ENCODE measurements around the gene DBNL.

DNA sequence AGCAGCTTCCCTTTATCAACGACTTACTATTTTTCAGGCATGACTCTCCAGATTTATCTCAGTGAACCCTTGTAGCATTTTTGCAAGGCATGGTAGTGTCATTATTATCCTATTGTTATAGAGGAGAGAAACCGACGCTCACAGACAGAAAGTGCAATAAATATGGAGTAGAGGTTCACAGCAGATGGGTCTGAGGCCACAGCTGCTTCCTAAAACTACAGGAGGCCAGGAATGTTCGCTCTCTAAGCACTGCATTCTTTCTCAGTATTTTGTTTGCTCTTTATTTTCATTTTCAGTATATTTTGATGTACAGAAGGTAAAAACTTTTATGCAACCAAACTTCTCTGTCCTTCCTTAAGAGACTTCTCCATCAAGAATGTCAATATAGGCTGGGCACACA is 55.2 kb downstream of the DBNL start:
- TF ChIP-seq, protein P1, sequence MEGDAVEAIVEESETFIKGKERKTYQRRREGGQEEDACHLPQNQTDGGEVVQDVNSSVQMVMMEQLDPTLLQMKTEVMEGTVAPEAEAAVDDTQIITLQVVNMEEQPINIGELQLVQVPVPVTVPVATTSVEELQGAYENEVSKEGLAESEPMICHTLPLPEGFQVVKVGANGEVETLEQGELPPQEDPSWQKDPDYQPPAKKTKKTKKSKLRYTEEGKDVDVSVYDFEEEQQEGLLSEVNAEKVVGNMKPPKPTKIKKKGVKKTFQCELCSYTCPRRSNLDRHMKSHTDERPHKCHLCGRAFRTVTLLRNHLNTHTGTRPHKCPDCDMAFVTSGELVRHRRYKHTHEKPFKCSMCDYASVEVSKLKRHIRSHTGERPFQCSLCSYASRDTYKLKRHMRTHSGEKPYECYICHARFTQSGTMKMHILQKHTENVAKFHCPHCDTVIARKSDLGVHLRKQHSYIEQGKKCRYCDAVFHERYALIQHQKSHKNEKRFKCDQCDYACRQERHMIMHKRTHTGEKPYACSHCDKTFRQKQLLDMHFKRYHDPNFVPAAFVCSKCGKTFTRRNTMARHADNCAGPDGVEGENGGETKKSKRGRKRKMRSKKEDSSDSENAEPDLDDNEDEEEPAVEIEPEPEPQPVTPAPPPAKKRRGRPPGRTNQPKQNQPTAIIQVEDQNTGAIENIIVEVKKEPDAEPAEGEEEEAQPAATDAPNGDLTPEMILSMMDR (IDR thresholded peaks at IDR 0.05; ENCODE audit: low read depth, low read length, missing input control) = no peak
- TF ChIP-seq, protein P2, sequence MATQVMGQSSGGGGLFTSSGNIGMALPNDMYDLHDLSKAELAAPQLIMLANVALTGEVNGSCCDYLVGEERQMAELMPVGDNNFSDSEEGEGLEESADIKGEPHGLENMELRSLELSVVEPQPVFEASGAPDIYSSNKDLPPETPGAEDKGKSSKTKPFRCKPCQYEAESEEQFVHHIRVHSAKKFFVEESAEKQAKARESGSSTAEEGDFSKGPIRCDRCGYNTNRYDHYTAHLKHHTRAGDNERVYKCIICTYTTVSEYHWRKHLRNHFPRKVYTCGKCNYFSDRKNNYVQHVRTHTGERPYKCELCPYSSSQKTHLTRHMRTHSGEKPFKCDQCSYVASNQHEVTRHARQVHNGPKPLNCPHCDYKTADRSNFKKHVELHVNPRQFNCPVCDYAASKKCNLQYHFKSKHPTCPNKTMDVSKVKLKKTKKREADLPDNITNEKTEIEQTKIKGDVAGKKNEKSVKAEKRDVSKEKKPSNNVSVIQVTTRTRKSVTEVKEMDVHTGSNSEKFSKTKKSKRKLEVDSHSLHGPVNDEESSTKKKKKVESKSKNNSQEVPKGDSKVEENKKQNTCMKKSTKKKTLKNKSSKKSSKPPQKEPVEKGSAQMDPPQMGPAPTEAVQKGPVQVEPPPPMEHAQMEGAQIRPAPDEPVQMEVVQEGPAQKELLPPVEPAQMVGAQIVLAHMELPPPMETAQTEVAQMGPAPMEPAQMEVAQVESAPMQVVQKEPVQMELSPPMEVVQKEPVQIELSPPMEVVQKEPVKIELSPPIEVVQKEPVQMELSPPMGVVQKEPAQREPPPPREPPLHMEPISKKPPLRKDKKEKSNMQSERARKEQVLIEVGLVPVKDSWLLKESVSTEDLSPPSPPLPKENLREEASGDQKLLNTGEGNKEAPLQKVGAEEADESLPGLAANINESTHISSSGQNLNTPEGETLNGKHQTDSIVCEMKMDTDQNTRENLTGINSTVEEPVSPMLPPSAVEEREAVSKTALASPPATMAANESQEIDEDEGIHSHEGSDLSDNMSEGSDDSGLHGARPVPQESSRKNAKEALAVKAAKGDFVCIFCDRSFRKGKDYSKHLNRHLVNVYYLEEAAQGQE (IDR thresholded peaks at IDR 0.05) = no peak
- TF ChIP-seq RAD21 (IDR thresholded peaks at IDR 0.05) (no peak), RXRA (IDR thresholded peaks at IDR 0.05) (no peak)
- TF ChIP-seq, protein P3, sequence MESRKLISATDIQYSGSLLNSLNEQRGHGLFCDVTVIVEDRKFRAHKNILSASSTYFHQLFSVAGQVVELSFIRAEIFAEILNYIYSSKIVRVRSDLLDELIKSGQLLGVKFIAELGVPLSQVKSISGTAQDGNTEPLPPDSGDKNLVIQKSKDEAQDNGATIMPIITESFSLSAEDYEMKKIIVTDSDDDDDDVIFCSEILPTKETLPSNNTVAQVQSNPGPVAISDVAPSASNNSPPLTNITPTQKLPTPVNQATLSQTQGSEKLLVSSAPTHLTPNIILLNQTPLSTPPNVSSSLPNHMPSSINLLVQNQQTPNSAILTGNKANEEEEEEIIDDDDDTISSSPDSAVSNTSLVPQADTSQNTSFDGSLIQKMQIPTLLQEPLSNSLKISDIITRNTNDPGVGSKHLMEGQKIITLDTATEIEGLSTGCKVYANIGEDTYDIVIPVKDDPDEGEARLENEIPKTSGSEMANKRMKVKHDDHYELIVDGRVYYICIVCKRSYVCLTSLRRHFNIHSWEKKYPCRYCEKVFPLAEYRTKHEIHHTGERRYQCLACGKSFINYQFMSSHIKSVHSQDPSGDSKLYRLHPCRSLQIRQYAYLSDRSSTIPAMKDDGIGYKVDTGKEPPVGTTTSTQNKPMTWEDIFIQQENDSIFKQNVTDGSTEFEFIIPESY (IDR thresholded peaks at IDR 0.05) = no peak

Data from liver (tissue), 3 donors.